ENCODE measurements around the gene SCN11A.

The SCN11A gene

DNA sequence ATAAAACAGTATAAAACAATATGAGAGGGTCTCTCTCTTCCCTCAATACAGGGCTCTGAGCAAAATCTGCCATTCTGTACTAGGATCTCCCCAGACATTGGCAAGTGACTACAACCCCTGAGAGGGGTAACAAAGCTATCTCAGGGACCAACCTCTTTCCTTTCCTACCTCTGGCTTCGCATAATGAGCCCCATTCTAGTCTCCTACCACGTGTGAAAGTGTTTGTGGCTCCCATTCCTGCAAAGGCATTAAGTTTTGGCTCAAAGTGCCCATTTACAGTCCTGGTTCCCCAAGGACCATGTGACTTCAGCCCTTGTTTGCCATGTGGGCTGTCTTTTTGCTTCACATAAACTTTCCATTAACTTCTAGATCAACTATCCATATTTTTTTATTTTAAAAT lies 46.4 kb downstream of the SCN11A start:
- Histone ChIP-seq H3K4me1 (ENCODE audit: control insufficient read depth in 1 of 2, insufficient read depth in 1 of 2, low read depth in 1 of 2, low read length in 1 of 2) (no peaks in the 10 kb centered on the region), H3K4me3 (ENCODE audit: low read depth in 1 of 2, low read length in 1 of 2) (no peak overlapping the region), H3K27ac (no peak overlapping the region), H3K27me3 (no peaks in the 10 kb centered on the region), H3K36me3 (no peaks in the 10 kb centered on the region), H3K9me3 (no peaks in the 10 kb centered on the region)
- TF ChIP-seq, protein P1, sequence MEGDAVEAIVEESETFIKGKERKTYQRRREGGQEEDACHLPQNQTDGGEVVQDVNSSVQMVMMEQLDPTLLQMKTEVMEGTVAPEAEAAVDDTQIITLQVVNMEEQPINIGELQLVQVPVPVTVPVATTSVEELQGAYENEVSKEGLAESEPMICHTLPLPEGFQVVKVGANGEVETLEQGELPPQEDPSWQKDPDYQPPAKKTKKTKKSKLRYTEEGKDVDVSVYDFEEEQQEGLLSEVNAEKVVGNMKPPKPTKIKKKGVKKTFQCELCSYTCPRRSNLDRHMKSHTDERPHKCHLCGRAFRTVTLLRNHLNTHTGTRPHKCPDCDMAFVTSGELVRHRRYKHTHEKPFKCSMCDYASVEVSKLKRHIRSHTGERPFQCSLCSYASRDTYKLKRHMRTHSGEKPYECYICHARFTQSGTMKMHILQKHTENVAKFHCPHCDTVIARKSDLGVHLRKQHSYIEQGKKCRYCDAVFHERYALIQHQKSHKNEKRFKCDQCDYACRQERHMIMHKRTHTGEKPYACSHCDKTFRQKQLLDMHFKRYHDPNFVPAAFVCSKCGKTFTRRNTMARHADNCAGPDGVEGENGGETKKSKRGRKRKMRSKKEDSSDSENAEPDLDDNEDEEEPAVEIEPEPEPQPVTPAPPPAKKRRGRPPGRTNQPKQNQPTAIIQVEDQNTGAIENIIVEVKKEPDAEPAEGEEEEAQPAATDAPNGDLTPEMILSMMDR (IDR thresholded peaks at IDR 0.05): no peak

Data from neutrophil (primary cell).